ENCODE results near the gene REPIN1.

DNA sequence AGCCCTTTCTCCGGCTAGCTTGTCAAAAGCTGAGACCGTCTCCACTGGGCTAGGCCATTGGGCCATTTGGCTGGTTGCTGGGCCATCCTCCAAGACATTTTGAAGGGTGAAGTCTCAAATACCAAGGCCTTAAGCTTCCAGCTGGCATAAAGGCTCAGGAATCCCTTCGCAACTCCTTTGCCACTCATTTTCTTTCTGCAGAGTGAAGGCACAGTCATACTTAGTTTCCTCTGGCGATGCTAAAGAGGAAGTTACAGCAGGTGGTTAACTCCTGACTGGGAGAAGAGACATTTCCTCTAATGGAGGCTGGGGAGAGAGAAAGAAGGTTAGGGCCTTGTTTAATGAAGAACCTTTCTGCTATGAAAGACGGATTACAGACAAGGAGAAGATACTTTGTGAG is 4.8 kb upstream of the REPIN1 start:
- TF ChIP-seq CTCF (IDR thresholded peaks at IDR 0.05; ENCODE audit: low read depth, low read length, missing input control) (no peak), REST (IDR thresholded peaks at IDR 0.05) (no peak), TAF1 (conservative IDR thresholded peaks at IDR 0.05) (no peak), FOXA1 (IDR thresholded peaks at IDR 0.05) (no peak), EGR1 (IDR thresholded peaks at IDR 0.05; ENCODE audit: low read depth in 2 of 2) (no peak), ZBTB33 (IDR thresholded peaks at IDR 0.05) (no peak), ATF3 (IDR thresholded peaks at IDR 0.05) (no peak), RAD21 (IDR thresholded peaks at IDR 0.05) (no peak), JUND (IDR thresholded peaks at IDR 0.05) (no peak)
- TF ChIP-seq, protein P1, sequence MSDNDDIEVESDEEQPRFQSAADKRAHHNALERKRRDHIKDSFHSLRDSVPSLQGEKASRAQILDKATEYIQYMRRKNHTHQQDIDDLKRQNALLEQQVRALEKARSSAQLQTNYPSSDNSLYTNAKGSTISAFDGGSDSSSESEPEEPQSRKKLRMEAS (IDR thresholded peaks at IDR 0.05) = no peak
